Mesendoderm (in vitro differentiated cells): Measurements from ENCODE around the gene NVL.
"Not testable (repeated sequence)": the region's sequence is repeated elsewhere in the genome, so short reads cannot be mapped to it uniquely, and the experiment has no call there.

Source experiments
- DNase-seq: peaks from one replicate; pipeline ENCODE4 v3.0.0; 2013
- H2AK5ac ChIP-seq: 2 replicates; pipeline ENCODE4 v1.6.1; 2013; ENCODE audit warnings: low read length, inconsistent platforms
- H2BK120ac ChIP-seq: 2 replicates; pipeline ENCODE4 v1.6.1; 2013; ENCODE audit warnings: low read depth, mild to moderate bottlenecking, low read length, moderate library complexity, mixed read lengths
- H2BK15ac ChIP-seq: replicated peaks from 2 replicates; pipeline ENCODE4 v1.6.1; 2013; ENCODE audit warnings: low read depth, mild to moderate bottlenecking, moderate library complexity
- H2BK5ac ChIP-seq: 2 replicates; pipeline ENCODE4 v1.6.1; 2013; ENCODE audit warnings: low read length, inconsistent platforms
- H3K18ac ChIP-seq: 2 replicates; pipeline ENCODE4 v1.6.1; 2013; ENCODE audit warnings: mild to moderate bottlenecking, low read length, mixed read lengths
- H3K23ac ChIP-seq: one replicate; pipeline ENCODE4 v1.6.1; 2013; ENCODE audit warnings: low read length
- H3K27ac ChIP-seq: 2 replicates; pipeline ENCODE4 v1.5.1; 2013; ENCODE audit warnings: low read depth, mild to moderate bottlenecking, inconsistent platforms, low read length, moderate library complexity
- H3K27me3 ChIP-seq: 2 replicates; pipeline ENCODE4 v1.6.1; 2013; ENCODE audit warnings: low read length, control low read depth, mild to moderate bottlenecking, inconsistent platforms; ENCODE audit not compliant: insufficient read depth, poor library complexity
- H3K36me3 ChIP-seq: 2 replicates; pipeline ENCODE4 v1.6.1; 2013; ENCODE audit warnings: low read length, inconsistent platforms; ENCODE audit not compliant: control insufficient read depth, insufficient read depth
- H3K4ac ChIP-seq: one replicate; pipeline ENCODE4 v1.6.1; 2013; ENCODE audit warnings: low read depth, mild to moderate bottlenecking, low read length, moderate library complexity
- H3K4me1 ChIP-seq: 2 replicates; pipeline ENCODE4 v1.6.1; 2013; ENCODE audit warnings: low read depth, low read length, inconsistent platforms; ENCODE audit not compliant: control insufficient read depth
- H3K4me2 ChIP-seq: 2 replicates; pipeline ENCODE4 v1.6.1; 2013; ENCODE audit warnings: low read length
- H3K4me3 ChIP-seq: 2 replicates; pipeline ENCODE4 v1.5.1; 2013; ENCODE audit warnings: mild to moderate bottlenecking, low read length
- H3K56ac ChIP-seq: one replicate; pipeline ENCODE4 v1.6.1; 2013; ENCODE audit warnings: low read length
- H3K79me1 ChIP-seq: 2 replicates; pipeline ENCODE4 v1.6.1; 2013; ENCODE audit warnings: low read length, inconsistent platforms
- H3K79me2 ChIP-seq: 2 replicates; pipeline ENCODE4 v1.6.1; 2013; ENCODE audit warnings: mild to moderate bottlenecking, low read length; ENCODE audit not compliant: control insufficient read depth, insufficient read depth
- H3K9ac ChIP-seq: 2 replicates; pipeline ENCODE4 v1.6.1; 2013; ENCODE audit warnings: low read length, inconsistent platforms
- H4K5ac ChIP-seq: one replicate; pipeline ENCODE4 v1.6.1; 2013; ENCODE audit warnings: low read length
- H4K8ac ChIP-seq: one replicate; pipeline ENCODE4 v1.6.1; 2013; ENCODE audit warnings: low read depth, mild to moderate bottlenecking, control low read depth, low read length, moderate library complexity
- WGBS: extraction: QIAGEN DNeasy Blood & Tissue Kit; methylation state at CpG from one replicate; pipeline ENCODE4 v1.1.7; 2013; ENCODE audit warnings: low lambda C conversion rate, missing lambda C conversion rate; ENCODE audit not compliant: insufficient coverage; ENCODE audit errors: extremely low coverage; 5-methylcytosine and 5-hydroxymethylcytosine counted together

The NVL gene

DNA sequence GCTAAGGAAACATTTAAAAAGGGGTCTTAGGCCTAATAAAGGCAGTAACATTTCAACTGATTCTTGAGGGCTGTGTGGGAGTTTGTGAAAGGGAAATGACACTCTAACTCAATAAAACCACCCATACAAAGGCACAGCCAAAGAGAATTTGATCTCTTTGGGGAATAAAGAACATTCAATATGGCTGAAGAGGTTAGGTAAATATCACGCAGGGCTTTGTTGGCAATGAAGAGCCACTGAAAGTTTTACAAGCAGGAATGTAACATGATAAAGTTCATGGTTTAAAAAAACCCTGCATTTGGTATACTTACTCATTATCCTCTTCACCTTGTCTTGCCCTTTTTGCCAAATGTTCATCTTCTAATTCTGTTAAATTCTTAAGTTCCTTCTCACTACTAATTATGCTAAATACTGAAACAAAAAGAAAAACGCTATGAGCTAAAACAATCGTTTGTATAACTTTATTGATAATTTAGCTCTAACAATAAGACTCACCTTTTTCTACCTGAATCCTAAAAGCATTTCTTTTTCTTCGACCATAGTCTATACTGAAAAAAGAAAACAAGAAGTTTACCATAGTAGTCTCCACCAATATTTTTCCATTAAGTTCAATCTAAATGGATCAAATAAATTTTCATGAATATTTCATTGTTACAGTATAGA, 12.5 kb downstream of the NVL start:
- H3K9ac ChIP-seq, result no peak overlapping the region
- WGBS, result no CpG with 5 or more reads among the region's 4 CpGs
- no peak overlapping the region for H2BK15ac ChIP-seq
- no peak overlapping the region for H3K18ac ChIP-seq
- H3K79me1 ChIP-seq, result peaks cover 5% of the 10 kb centered on the region
- no peak overlapping the region for H4K8ac ChIP-seq
- no peaks in the 10 kb centered on the region for H3K36me3 ChIP-seq
- no peak for DNase-seq
- H3K56ac ChIP-seq, result no peak overlapping the region
- no peaks in the 10 kb centered on the region for H3K27me3 ChIP-seq
- H2BK120ac ChIP-seq, result no peak overlapping the region
- H3K4me2 ChIP-seq, result no peak overlapping the region
- no peak overlapping the region for H3K4ac ChIP-seq
- H4K5ac ChIP-seq, result no peak overlapping the region
- H3K4me1 ChIP-seq, result no peaks in the 10 kb centered on the region
- no peak overlapping the region for H3K4me3 ChIP-seq
- H3K27ac ChIP-seq, result no peak overlapping the region
- H3K79me2 ChIP-seq, result peaks cover 2% of the 10 kb centered on the region
- no peak overlapping the region for H2BK5ac ChIP-seq
- H2AK5ac ChIP-seq, result no peak overlapping the region
- no peak overlapping the region for H3K23ac ChIP-seq

DNA sequence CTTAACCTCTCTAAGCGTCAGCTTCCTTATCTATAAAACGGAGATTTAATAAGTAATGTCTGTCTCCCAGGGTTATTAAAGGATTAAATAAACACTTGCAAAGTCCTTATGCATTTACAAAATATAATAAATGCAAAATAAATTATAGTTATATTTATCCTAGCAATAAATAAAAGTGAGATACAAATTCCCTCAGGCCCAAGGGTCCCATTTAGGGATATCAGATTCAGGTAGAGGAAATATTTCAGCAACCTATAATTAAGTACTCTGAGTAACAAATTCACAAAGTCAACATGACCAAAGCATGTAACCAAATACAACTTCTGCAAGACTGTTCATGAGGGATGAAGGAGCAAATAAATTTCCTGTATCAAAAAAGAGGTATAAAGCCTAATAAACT, 17.9 kb downstream of the NVL start:
- Histone ChIP-seq H3K4me1 (no peaks in the 10 kb centered on the region), H3K27ac (no peak overlapping the region), H3K4ac (no peak overlapping the region), H4K8ac (no peak overlapping the region), H3K79me1 (no peaks in the 10 kb centered on the region), H3K9ac (no peak overlapping the region), H3K36me3 (no peaks in the 10 kb centered on the region), H2BK120ac (no peak overlapping the region), H3K4me3 (no peak overlapping the region), H2BK15ac (no peak overlapping the region), H3K27me3 (no peaks in the 10 kb centered on the region), H2BK5ac (no peak overlapping the region), H3K56ac (no peak overlapping the region), H3K4me2 (no peak overlapping the region), H3K18ac (no peak overlapping the region), H4K5ac (no peak overlapping the region), H3K79me2 (no peaks in the 10 kb centered on the region), H3K23ac (no peak overlapping the region), H2AK5ac (no peak overlapping the region)
- no CpG with 5 or more reads among the region's 2 CpGs for WGBS
- DNase-seq, result no peak

- not testable (repeated sequence) for H2BK120ac ChIP-seq, H3K36me3 ChIP-seq, H3K4me1 ChIP-seq, H3K56ac ChIP-seq, H2BK5ac ChIP-seq, H3K27ac ChIP-seq, H3K27me3 ChIP-seq, H4K5ac ChIP-seq, H3K23ac ChIP-seq, H3K4ac ChIP-seq, H3K79me1 ChIP-seq, H3K79me2 ChIP-seq, H3K4me3 ChIP-seq, H3K18ac ChIP-seq, H4K8ac ChIP-seq, H2BK15ac ChIP-seq, DNase-seq, H3K4me2 ChIP-seq, H3K9ac ChIP-seq, H2AK5ac ChIP-seq
- no CpG with 5 or more reads among the region's 1 CpG for WGBS
Observed at GRCh38 chr1:224311503-224311902, 18.5 kb downstream of the NVL start.

DNA sequence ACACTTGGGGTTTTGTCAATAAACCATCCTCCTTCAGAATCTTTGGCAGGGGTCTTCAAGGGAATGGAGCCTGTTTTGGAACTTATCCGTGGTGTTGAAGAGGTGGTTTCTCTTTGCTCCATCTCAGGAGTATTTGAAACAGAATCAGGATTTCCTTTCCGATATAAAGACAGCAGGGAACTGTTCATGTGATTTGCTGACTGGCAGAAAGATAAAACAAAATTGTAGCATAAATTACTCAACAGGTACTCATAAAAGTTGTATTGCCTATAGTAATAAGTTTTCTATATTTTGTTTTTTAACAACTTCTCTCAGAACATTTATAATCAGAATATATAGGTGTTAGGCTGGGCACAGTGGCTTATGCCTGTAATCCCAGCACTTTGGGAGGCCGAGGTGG, 21.9 kb downstream of the NVL start:
- no peaks in the 10 kb centered on the region for H3K79me2 ChIP-seq
- H4K5ac ChIP-seq, result no peak overlapping the region
- no peak overlapping the region for H2BK5ac ChIP-seq
- H3K27ac ChIP-seq, result no peak overlapping the region
- H2BK15ac ChIP-seq, result no peak overlapping the region
- H2BK120ac ChIP-seq, result no peak overlapping the region
- no peak overlapping the region for H3K23ac ChIP-seq
- no peaks in the 10 kb centered on the region for H3K27me3 ChIP-seq
- DNase-seq, result no peak
- no peak overlapping the region for H2AK5ac ChIP-seq
- H3K36me3 ChIP-seq, result peaks cover 2% of the 10 kb centered on the region
- H3K18ac ChIP-seq, result no peak overlapping the region
- H3K79me1 ChIP-seq, result no peaks in the 10 kb centered on the region
- no peak overlapping the region for H3K4me3 ChIP-seq
- H4K8ac ChIP-seq, result no peak overlapping the region
- H3K4ac ChIP-seq, result no peak overlapping the region
- H3K4me2 ChIP-seq, result no peak overlapping the region
- no peaks in the 10 kb centered on the region for H3K4me1 ChIP-seq
- no peak overlapping the region for H3K56ac ChIP-seq
- H3K9ac ChIP-seq, result no peak overlapping the region
- WGBS, result no CpG with 5 or more reads among the region's 3 CpGs

DNA sequence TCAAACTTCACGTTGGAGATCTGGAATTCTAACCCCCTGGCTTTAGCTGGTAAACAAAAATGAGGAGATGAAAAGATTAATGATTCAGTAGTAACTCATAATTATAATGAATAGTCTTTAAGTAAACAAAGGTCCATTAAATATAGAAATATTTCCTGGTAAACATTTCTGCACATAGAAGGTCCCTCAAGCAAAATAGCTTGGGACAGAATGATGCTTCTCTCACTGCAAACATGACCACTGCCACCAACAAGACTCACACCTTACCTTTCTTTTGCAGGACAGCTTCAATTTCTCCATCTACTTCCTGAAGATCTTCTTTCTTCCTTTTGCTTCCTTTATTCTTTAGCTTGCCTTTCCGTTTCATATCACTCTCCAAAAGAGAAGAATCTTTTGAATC, 25.2 kb downstream of the NVL start:
- Histone ChIP-seq H3K4ac (no peak overlapping the region), H3K4me3 (no peak overlapping the region), H3K4me2 (no peak overlapping the region), H4K5ac (no peak overlapping the region), H3K79me2 (no peaks in the 10 kb centered on the region), H3K27ac (no peak overlapping the region), H3K4me1 (no peaks in the 10 kb centered on the region), H3K56ac (no peak overlapping the region), H3K23ac (no peak overlapping the region), H4K8ac (no peak overlapping the region), H2BK120ac (no peak overlapping the region), H2BK15ac (no peak overlapping the region), H3K79me1 (no peaks in the 10 kb centered on the region), H3K9ac (no peak overlapping the region), H3K18ac (no peak overlapping the region), H3K27me3 (no peaks in the 10 kb centered on the region), H2AK5ac (no peak overlapping the region), H2BK5ac (no peak overlapping the region), H3K36me3 (peaks cover 2% of the 10 kb centered on the region)
- WGBS, result no CpG with 5 or more reads among the region's 2 CpGs
- DNase-seq, result no peak

DNA sequence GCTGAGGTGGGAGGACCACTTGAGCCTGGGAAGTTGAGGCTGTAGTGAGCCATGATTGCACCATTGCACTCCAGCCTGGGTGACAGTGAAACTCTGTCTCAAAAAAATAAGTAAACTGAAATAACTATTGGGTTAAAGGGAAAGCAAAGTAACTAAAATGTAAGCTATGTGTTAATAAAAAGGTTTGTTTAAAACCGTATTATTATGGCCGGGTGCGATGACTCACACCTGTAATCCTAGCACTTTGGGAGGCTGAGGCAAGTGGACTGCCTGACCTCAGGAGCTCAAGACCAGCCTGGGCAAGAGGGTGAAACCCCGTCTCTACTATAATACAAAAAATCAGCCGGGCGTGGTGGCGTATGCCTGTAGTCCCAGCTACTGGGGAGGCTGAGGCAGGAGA, 27.0 kb downstream of the NVL start:
- no peak overlapping the region for H3K23ac ChIP-seq
- H3K4me3 ChIP-seq, result no peak overlapping the region
- no peaks in the 10 kb centered on the region for H3K4me1 ChIP-seq
- H3K27me3 ChIP-seq, result no peaks in the 10 kb centered on the region
- H3K4ac ChIP-seq, result no peak overlapping the region
- no peak overlapping the region for H4K8ac ChIP-seq
- H3K4me2 ChIP-seq, result no peak overlapping the region
- H3K9ac ChIP-seq, result no peak overlapping the region
- peaks cover 8% of the 10 kb centered on the region for H3K36me3 ChIP-seq
- H2BK120ac ChIP-seq, result no peak overlapping the region
- H4K5ac ChIP-seq, result no peak overlapping the region
- no peak for DNase-seq
- H3K18ac ChIP-seq, result no peak overlapping the region
- H3K56ac ChIP-seq, result no peak overlapping the region
- H3K79me1 ChIP-seq, result no peaks in the 10 kb centered on the region
- no peak overlapping the region for H2AK5ac ChIP-seq
- no peak overlapping the region for H3K27ac ChIP-seq
- H2BK15ac ChIP-seq, result no peak overlapping the region
- H2BK5ac ChIP-seq, result no peak overlapping the region
- no peaks in the 10 kb centered on the region for H3K79me2 ChIP-seq
- WGBS, result no CpG with 5 or more reads among the region's 7 CpGs
